HG02973 (cell line): ENCODE results near the gene BTBD8.

Source experiments
- ATAC-seq: cut with Tn5 transposase; IDR thresholded peaks from one replicate; pipeline ENCODE4 v1.9.1; 2021; ENCODE audit warnings: moderate library complexity; ENCODE audit not compliant: unreplicated experiment

BTBD8 gene

DNA sequence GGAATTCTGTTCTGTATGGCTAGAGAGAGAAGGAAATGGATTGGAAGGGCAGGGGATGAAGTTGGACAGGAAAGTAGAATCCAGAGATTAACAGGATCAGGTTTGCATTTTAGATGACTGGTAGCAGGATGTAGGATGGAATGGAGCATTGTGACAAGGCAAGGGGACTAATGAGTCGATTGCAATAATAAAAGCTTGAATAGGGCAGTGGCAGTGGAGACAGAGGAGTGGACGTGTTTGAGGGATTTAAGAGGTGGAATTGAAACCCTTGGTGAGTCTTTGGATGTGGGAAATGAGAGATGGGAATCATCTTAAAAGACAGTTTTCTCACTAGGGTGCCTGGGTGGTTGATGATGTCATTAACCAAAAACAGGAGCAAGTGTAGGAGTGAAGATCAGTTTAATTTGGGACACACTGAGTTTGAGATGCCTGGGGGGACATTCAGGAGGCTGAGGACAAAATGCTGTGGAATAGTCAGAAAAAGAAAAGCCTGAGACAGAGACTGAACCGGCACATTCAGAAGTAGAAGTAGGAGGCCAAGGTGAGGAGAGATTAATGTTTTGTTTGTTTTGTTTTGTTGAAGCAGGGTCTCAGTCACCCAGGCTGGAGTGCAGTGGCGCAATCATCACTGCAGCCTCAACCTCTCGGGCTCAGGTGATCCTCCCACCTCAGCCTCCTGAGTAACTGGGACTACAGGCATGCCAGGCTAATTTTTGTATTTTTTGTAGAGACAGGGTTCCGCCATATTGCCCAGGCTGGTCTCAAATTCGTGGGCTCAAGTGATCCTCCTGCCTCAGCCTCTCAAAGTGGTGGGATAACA, 108.5 kb downstream of the BTBD8 start:
- ATAC-seq = no peak

DNA sequence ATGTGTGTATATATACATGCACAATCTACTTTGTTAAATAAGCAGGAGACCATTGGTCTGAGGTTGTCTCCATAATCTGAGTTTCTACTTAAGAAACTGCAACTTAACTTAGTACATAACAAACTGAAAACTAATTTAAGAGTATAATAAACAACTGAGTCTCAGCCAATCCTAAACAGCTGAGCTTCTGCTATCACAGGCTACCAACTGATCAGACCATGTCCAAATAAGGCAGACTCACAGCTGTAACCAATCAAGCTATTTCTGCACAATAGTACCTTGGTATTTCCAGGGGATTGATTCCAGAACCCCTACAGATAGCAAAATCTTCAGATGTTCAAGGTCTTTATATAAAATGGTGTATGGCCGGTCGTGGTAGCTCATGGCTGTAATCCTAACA, 111.6 kb downstream of the BTBD8 start:
- ATAC-seq = no peak

DNA sequence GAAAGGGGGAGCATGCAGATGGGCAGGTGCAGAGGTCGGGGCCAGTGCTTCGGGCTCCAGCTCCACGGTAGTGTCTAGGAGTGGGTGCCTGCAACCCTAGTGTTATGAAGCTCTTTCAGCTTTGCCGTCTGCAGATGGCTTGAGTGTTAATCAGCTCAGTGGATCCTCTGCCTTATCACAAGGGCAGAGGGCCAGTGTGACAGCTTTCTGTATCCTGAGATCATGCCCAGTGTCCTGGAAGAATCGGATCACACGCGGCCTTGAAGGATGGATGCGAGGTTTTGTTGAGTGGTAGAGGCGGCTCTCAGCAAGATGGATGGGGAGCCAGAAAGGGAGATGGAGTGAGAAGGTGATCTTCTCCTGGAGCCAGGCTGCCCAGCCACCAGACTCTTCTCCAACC, 112.1 kb downstream of the BTBD8 start:
- ATAC-seq = no peak

DNA sequence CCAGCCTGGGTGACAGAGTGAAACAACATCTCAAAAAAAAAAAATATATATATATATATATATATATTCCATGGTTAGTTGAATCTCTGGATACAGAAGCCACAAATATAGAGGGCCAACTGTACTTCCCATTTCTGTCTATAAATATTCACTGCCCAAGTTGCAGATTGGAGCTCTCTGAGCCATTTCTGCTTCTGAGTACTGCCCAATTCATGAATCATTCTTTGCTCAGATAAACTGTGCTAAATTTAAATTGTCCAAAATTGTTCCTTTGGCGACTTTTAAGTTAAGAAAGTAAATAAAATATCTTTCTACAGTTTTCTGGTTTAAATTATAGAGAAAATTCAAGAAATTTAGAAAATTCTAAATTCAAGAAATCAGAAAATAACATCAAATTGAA, 114.4 kb downstream of the BTBD8 start:
- ATAC-seq = no peak

DNA sequence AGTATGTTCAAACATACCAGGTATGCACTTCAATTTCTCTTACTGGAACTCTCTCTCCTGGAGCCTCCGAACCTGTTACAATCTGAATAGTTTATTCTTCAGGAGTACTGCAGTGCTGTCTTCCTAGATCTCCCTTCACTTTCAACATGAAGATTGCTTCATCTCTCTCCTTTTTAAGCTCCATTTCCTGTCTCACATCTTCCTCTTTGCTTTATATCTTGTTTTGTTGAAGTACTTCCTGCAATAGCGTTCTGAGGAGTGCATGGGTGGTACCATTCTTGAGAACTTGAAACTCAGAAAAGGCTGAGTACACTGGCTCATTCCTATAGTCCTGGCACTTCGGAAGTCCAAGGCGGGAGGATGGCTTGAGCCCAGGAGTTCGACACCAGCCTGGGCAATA, 121.8 kb downstream of the BTBD8 start:
- ATAC-seq = no peak

DNA sequence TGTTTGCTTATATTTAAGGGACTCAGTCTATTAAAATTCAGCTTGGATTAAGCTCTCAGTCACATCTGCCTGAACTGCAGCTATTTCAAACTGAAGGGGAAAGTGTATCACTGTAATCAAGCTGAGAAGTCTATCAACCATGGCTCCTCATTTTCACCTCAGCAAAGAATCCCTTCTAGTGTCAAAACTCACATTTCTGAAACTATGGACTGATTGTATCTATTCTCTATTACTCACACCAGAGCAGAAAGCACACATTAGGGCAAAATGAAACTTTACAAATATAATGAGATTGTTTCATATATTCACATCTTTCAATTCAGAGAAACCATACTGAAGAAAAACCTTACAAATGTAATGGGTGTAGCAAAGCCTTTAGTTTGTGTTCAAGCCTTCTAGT, 123.0 kb downstream of the BTBD8 start:
- no peak for ATAC-seq

DNA sequence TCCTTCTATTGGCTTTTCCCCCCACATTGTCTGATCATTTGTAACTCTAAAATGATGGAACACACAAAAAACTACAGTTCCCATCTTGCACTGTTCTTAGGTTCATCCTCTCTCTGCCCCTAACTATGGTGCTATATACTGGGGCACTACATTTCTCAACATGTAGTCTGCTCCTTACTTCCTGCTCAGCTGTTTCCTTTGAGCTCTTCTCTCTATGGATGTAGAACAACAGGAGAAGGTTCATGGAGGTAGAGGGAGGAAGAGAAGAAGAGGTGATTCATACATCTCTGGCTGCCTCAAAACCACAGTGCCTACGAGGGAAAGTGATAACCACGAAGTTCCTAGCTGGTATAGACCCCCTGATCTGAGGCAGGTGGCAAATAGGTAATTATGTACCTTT, 130.6 kb downstream of the BTBD8 start:
- no peak for ATAC-seq

DNA sequence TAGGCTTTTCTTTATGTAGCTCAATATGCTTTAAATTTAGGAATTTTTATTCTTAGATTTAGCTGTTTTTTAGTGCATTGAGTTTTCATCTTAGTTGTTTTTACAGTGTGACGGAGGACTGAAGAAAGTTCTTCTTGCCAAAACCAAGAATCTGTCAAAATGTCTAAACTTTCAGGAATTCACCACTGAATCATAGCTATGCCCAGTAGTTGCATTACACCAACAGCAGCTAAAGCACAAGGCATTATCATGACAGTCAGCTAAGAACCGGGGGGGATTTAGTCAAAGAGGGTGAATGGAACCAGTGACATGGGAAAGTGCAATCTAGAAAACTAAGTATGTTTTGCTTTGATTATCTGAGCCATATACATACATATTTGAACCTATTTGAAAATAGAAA, 131.0 kb downstream of the BTBD8 start:
- no peak for ATAC-seq

DNA sequence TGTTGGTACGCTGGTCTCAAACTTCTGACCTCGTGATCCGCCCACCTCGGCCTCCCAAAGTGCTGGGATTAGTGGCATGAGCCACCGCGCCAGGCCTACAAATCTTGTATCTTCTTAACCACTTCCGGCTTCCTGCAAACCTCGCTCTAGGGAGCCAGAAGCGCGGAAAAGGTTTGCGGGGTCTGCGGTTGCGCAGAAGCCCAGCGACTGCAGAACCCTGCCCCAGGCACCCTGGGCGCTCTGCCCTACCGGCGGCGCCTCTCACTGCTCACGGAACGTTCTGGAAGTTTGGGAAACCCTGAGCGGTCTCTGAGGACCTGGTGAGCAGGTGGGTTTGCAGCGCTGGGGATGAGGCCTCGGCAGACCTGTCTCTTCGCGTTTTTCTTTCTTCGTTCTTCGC, 137.6 kb downstream of the BTBD8 start, which contains the start of gene C1orf146:
Gene C1orf146 (plus strand): TSS at position 195 of the 400 bp plus-strand sequence. CDS start 13,506 bp downstream, outside the sequence.
- no peak for ATAC-seq

DNA sequence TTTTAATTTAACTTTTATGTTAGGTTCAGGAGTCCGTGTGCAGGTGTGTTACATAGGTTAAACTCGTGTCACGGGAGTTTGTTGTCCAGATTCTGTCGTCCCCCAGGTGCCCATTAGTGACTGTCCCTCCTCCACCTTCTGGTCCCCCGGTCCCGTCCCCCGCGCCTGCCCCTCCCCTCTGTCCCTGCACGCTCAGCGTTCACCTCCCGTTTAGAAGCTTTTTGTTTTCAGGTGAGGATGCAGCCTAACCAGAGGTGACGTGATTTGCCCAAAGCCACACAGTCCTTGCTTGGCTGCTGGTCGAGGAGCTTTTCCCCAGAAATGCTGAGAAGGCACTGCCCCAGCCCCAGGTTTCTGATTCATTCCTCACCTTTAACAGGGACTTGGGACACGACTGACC, 138.4 kb downstream of the BTBD8 start:
- no peak for ATAC-seq

DNA sequence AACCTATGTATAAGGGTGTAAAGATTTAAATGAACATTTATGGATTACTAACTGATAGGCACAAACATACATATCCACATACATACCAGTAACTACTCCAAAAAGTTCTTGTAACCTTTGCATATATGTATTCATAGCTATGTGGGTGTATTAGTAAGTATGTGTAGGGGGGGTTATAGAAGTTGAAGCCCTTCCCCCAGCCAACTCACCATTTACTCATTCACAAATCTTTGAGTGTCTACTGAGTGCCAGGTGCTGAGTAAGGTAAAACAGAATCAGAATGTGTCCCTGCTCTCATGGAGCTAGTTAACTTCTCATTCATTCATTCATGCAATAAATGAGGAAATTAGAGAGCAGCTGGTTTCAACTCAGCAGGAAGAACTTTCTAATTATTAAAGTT, 138.9 kb downstream of the BTBD8 start:
- ATAC-seq = no peak

DNA sequence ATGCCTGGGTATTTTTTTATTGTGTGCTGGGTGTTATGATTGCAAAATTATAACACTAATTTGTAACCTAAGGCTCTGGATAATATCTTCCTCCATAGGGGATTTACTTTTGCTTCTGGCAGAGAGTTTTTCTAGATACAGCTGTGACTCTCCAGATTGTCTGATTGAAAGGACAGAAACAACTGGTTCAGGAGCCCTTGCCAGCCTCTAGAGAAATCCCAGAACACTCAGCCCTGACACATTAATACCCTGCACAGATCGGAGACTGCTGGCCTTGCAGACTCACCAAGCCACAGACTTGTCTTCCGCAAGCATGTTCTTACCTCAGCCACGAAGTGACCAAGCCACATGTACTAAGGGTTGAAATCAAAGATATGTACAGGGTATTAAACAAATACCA, 148.3 kb downstream of the BTBD8 start:
- no peak for ATAC-seq

DNA sequence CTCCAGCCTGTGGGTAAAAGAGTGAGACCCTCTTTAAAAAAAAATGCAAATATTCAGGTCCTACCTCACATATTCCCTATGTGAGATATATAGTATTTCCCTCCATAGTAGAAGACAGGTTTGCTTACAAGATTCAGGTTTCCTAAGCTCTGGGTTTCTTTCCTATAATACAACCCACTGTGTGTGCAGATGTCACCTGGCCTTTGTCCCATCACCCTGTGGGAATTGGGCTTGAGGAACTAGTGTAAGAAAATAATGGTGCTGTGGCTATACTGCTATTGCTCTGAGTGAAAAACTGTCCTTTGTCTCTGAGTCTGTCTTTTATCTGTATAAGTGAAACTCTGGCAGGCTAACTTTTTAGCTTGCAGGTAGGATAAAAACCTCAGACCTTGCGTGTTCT, 150.6 kb downstream of the BTBD8 start:
- ATAC-seq = no peak
